GM21786 (cell line): ENCODE data around the gene KRTAP5-6.

Source experiments
- ATAC-seq: cut with Tn5 transposase; IDR thresholded peaks from one replicate; pipeline ENCODE4 v1.9.1; 2021; ENCODE audit not compliant: unreplicated experiment

Gene KRTAP5-6

DNA sequence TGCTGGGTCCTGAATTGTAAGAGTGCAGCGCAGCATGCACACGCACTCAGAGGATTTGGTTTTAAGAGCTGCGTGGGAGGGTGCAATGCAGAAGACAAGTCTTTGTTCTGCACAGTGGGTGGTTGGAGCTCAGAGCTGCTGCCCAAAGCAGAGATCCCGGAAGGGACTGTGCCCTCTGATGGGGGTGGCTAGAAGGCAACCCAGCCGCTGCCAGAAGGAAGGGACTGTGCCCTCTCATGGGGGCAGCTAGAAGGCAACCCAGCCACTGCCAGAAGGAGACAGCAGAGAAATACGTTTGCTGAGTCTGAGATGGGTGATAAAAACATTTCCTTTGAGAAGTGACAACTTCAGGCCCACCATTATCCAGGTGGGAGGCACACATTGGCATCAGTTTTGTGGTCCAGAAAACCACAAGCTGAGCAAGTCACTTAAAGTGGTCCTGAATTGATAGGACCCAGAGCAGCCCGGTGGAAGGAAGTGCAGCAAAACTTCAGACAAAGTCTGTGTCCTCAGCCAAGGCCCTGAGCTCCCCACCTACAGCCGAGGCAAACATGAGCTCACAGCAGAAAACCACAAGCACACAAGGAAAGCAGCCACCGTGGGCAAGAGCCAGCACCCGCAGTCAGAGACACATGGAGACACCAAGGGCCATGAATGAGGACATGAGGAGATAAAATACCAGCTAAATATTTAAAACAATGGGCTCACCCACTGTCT lies 4.3 kb downstream of the KRTAP5-6 start:
- no peak for ATAC-seq

- no peak for ATAC-seq
Measured at GRCh38 chr11:1702506-1702905, 5.5 kb downstream of the KRTAP5-6 start.

GRCh38 chr11:1703146-1703545 lies 6.2 kb downstream of the KRTAP5-6 start:
- ATAC-seq, result no peak

- no peak for ATAC-seq
Measured at GRCh38 chr11:1705126-1706052, 8.4 kb downstream of the KRTAP5-6 start.

DNA sequence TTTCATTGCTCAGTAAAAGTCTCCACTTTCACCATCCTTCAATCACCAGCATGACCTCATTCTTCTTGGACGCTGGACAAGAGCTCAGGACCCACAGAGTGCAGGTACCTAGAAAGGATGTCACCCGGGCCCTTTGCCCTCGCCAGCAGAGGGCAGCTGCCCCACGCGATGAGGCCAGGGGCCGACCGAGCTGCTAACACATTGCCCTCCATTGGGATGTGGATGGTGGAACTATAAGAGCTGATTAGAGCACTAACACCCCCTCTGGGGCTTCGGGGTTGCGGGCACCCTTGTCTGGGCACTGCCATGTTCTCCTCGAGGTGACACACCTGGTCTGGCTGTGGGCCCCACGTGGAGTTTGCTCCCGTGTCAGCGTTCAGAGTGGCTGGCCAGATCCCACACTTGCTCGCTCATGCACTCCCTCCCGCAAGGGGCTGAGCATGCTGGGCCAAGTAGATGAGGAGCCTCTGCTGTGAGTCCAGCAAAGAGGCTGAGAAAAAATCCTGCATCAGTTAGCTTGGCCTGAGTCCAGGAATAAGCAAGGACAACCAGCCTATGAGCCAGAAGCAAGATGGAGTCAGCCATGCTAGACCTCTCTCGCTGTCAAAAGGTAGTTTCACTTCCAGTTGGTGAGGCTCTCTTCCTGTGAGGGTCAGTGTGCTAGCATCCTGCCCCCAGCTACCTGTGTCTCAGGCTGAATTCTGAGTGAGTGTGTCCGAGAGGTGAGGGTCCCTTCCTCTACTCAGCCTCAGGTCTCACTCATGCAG lies 9.8 kb downstream of the KRTAP5-6 start:
- ATAC-seq, result no peak

DNA sequence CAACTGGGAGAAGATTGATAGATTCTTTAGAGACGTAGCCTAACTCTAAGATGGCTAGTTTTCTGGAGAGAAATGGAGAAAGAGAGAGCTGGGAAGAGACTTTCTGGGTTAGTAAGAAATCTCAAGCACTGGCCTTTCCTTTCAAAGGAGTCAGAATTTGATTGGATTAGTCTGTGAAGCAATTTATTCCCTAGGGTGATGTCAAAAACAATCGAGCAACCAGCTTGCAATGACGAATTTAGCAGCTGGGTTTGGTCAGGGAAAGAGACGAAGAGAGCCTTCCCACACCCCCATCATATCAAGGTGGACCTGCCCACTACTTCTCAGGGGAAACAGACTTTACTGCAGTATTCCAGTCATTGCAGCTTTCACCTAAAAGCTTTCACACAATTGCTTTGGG lies 10.8 kb downstream of the KRTAP5-6 start:
- ATAC-seq, result no peak

GRCh38 chr11:1708716-1709115 lies 11.7 kb downstream of the KRTAP5-6 start:
- no peak for ATAC-seq

DNA sequence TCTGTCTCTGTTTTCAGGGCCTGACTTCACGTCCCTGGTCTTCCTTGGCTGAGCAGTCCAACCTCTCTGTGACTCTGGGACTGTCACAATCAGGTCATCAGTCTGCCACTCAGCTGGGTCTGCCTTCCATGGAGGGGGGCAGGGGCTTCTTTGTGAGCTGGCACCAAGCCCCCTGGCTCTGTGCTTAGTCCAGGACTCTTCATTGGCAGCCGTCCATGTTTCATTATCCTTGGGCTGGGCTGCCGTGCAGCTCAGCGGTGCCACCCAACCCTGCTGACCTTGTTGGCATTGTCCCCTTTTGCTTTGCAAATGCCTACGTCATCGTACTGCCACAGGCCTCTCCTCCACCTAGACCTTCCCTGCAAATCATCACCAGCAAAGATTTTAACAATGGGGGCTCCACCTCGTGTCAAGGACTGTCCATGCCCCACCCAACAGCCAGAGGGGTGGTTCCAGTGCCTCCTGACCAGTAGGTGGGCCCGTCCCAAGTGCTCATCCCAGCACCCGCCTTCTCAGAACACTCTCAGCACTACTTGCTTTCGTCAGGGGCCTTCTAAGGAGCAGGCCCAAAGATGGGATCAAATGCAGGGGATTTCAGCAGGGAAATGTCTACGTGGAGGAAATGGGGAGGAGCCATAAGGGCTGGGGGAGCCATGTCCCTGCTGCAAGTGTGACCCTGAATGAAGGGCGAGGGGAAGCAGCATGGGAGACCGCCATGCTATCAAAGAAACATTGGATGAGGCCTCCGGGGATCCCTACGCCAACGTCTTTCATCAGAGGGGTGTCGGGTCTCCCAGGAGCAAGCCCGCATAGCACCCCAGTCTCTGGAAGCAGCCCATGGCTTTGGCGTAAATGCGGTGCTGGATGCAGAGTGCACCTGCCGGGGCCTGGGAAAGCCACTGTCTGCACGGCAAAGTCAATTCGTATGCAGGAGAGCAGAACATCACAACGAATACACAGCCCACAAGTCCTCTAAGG lies 18.2 kb downstream of the KRTAP5-6 start:
- ATAC-seq, result no peak

DNA sequence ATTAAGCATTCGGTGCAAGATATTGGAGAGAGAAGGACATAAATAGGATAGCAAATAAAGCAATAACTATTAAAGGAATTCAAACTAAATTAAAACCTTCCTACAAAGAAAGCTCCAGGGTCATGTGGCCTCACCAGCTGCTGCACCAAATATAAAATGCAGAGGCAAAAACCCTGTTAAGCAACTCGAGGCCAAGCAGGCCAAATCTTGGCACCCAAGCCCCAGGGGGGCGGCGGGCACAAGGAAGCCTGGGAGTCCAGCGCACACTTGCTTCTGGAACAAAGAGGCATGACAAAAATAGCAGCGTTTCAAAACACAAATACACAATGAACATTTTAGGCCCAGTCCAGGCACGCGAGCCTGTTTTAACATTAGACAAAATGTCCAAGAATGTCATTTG lies 20.8 kb downstream of the KRTAP5-6 start:
- ATAC-seq, result no peak

- no peak for ATAC-seq
Measured at GRCh38 chr11:1718326-1718725, 21.3 kb downstream of the KRTAP5-6 start.

DNA sequence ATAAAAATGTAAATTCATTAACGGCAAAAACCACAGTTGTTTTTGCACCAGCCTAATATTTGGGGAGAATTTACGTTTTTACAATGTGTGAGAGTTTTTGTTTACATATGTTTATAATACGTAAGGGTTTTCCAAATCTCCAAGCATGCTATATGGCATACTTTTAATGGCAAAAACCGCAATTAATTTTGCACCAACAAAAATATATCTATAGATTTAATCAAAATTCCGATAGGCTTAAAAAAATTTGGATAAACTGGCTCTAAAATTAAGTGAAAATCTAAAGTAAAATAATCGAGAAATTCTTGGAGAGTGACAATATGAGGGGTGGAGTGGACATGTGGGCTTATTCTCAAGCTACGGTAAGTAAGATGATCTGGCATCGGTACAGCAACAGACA lies 22.8 kb downstream of the KRTAP5-6 start:
- no peak for ATAC-seq

DNA sequence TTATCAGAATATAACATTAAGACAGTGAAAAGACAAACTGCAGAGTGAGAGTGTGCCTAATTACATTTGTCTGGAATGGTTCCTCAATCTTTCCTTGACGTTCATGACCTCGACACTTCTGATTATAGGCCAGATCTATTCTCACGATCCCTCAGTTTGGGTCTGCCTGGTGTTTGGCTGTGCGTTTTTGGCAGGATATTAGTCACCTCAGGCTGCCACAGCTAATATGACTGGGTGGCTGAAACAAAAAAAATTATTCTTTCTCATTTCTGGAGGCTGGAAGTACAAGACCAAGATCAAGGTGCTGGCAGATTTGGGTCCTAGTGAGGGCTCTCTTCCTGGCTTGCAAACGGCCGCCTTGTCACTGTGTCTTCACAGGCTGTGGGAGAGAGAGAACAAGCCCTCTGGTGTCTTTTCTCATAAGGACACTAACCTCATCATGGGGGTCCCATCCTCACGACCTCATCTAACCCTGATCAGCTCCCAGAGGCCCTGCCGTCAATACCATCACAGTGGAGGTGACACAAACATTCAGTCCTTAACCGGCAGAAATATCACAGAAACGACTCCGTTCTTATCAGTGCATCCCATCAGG lies 30.2 kb downstream of the KRTAP5-6 start:
- ATAC-seq, result no peak

- ATAC-seq, result no peak
Measured at GRCh38 chr11:1727861-1728260, 30.9 kb downstream of the KRTAP5-6 start.

- no peak for ATAC-seq
Measured at GRCh38 chr11:1728301-1728700, 31.3 kb downstream of the KRTAP5-6 start.

GRCh38 chr11:1728931-1729691 lies 32.1 kb downstream of the KRTAP5-6 start:
- ATAC-seq, result no peak

DNA sequence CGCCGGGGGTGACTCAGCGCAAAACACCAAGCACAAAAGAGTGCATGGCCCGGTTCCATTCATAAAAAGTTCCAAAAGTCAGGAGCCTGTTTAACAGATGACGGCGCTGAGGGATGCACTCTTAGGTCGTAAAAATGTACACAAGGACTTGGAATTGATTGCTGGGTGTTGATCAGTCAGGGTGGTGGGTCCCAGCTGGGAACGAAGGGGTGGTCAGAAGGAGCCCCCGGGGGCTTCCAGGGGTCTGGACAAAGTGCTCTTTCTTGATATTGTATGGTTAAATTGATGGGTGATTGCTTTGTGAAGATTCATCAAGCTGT lies 32.7 kb downstream of the KRTAP5-6 start:
- ATAC-seq, result no peak

DNA sequence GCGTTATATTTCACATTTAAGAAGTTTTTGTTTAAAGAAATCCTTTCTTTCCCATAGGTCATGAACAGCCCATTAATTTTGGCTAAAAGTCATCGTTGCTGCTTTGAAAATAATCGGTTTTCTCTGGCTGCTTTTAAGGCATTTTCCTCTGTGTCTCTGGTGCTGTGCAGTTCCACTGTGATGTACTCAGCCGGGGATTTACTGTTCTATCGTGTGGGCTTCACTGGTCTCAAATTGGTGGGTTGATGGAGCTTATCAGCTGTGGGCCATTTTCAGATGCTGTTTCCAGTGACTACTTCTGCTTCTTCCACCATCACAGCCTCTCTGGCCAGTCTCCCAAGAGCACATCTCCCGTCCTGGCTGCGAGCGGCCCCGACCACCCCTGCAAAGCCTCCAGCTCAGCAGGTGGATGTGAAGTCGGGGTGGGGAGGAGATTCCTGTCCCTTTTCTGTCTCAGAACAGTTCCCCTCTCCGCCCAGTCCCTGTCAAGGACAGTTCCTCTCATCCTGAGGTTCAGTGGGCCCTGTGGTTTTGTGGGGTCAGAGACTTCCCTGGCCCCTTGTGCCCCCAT lies 33.1 kb downstream of the KRTAP5-6 start:
- ATAC-seq, result no peak

- no peak for ATAC-seq
Measured at GRCh38 chr11:1731451-1732059, 34.6 kb downstream of the KRTAP5-6 start.
